GM19025 (cell line): Measurements from ENCODE around the gene ZNF431.
"Not testable (repeated sequence)": the region's sequence is repeated elsewhere in the genome, so short reads cannot be mapped to it uniquely, and the experiment has no call there.

Experiments used
- ATAC-seq: cut with Tn5 transposase; IDR thresholded peaks from one replicate; pipeline ENCODE4 v1.9.1; 2021; ENCODE audit warnings: mild to moderate bottlenecking, low read depth, moderate library complexity; ENCODE audit not compliant: unreplicated experiment

ZNF431 gene

DNA sequence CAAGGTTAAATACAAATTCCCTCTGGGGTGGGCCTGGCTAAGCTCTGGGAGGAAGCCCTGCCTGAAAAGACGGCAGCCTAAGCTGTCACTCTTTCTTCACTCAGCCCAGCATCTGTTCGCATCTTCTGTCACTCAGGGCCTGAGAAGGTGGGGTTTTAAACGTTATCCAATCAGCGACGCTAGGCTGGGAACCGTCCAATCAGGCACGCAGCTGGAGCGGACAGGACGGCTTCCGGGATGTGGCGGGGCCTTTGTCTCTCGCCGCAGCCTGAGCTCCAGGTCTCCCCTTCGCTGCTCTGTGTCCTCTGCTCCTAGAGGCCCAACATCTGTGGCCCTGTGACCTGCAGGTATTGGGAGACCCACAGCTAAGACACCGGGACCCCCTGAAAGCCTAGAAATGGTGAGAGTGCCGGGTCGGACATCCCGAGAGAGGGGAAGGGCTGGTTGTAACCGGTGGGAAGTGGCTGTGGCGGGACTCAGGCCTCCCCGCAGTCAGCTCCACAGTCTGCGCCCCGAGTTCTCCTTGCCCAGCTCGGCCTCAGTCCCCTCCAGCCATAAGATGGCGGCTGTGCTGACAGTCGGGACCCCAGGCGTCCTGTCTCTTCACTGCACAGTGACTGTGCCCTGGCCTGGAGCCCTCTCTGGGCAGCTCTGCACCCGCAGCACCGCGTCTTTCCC is at the start of gene ZNF431:
Gene ZNF431 (plus strand): TSS at position 254 of the 678 bp plus-strand sequence. CDS start 144 bp downstream, at position 398.
- peak; percentile 99 for ATAC-seq

DNA sequence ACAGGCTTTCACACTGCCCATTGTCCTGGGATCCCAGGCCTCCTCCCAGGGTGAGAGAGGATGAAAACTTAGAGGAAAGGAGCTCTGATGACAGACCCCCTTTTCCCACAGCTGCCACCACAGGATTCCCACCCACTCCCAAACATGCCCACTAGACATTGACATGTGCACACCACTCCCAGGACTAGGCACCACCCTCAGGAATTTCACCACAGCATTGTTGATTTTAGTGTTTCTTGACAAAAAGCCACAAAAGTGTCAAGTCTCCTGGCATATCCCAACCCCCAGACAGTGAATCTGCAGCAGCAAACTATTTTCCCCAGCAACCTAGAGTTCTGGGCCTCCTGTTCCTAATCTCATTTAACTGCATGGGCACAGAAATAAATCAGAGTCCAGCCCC is 49.7 kb upstream of the ZNF431 start:
- no peak for ATAC-seq

DNA sequence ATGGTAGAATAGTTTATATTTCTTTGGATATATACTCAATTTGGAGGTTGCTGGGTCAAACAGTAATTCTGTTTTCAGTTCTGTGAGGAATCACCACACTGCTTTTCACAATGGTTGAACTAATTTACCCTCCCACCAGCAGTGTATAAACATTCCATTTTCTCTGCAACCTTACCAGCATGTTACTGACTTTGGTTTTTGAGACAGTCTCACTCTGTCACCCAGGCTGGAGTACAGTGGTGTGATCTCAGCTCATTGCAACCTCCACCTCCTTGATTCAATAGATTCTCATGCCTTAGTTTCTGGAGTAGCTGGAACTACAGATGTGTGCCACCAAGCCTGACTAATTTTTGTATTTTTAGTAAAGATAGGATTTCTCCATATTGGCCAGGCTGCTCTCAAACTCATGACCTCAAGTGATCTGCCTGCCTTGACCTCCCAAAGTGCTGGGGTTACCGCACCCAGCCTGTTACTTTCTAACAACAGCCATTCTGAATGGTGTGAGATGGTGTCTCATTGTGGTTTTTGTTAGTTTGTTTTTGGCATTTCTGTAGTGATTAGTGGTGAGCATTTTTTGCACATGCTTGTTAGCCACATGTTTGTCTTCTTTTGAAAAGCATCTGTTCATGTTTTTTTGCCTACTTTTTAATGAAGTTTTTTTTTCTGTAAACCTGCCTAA is 47.4 kb upstream of the ZNF431 start:
- no peak for ATAC-seq

DNA sequence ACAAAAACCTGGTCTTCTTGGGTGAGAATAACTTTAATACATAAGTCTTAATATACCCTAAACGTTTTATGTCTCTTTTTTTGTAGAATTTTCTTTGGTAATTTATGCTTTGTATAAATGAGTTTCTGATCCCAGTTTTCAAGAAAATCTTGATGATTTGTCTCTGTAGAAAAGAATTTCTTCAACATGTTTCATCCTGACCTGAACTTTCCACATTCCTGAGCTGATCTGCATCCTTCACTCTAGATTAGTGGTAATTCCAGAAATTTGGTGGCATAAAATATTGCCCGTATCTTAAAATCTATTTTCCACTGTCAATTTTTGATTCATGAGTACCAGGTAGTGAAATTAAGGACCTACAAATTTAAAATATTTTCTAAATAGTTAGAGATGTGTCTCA is 43.5 kb upstream of the ZNF431 start:
- no peak for ATAC-seq

DNA sequence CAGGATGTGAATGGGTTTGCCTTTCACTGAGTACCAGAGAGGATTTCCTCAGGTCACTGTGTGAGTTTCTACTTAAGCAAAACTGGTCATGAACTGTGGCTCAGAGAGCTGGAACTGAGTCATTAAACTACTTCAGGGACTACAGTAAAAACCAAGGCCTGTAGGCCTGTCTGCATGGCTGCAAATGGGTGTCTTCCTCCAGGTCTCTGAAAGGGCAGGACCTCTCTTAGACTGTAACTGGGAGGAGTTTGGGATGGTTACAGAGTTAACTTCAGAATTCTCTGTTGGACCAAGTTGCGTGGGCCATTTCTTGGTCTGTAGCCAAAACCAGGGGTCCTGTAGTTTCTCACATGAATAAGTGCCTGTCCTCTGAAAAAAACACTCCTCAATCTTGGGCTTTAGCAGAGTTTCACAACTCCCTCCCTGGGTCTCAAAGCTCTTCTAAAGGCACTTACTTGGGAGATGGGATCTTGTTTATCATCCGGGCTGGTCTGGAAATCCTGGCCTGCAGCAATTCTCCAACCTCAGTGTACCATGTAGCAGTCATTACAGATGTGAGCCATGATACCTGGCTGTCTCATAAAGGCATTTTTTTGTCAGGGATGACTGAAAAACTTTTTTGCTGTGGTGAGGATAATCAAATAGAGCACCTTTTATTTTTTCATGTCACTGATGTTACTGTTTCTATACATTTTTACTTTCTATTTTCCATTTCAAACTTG is 40.2 kb upstream of the ZNF431 start:
- ATAC-seq, result no peak

DNA sequence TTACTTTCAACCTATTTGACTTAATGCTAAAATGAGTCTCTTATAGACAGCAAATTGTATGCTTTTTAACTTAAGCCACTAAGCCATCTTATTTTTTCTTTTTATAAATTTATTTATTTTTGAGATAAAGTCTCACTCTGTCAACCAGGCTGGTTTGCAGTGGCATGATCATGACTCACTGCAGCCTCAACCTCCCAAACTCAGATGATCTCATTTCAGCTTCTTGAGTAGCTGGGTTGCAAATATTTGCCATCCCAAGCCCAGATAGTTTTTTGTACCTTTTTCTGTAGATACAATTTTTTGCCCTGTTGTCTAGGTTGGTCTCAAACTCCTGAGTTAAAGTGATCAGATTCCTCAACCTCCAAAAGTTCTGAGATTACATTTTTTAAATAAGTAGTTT is 32.7 kb upstream of the ZNF431 start:
- no peak for ATAC-seq

DNA sequence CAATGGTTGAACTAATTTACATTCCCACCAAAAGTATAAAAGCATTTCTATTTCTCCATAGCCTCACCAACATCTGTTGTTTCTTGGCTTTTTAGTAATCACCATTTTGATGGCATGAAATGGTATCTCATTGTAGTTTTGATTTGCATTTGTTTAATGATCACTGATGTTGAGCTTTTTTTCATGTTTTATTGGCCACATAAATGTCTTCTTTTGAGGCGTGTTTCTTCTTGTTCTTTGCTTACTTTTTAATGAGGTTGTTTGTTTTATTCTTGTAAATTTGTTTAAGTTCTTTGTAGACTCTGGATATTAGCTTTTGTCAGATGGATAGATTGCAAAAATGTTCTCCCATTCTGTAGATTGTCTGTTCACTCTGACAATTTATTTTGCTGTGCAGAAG is 31.7 kb upstream of the ZNF431 start:
- ATAC-seq, result no peak

DNA sequence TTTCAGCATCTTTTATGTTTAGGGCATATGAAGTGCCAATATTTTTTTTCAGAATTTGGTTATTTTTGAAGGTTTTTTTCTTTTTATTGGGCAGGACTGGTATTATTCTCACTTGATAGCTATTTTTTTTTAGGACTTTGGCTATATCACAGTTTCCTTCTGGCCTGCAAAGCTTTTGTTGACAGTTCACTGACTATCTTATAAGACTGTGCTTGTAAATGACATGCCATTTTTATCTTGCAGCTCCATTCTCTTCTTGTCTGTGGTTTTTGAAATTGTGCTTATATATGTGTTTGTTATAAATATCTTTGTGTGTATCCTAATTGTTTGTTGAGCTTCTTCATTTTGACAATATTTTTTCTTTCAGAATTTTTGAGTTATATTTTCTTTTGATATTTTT is 26.4 kb upstream of the ZNF431 start:
- ATAC-seq, result no peak

DNA sequence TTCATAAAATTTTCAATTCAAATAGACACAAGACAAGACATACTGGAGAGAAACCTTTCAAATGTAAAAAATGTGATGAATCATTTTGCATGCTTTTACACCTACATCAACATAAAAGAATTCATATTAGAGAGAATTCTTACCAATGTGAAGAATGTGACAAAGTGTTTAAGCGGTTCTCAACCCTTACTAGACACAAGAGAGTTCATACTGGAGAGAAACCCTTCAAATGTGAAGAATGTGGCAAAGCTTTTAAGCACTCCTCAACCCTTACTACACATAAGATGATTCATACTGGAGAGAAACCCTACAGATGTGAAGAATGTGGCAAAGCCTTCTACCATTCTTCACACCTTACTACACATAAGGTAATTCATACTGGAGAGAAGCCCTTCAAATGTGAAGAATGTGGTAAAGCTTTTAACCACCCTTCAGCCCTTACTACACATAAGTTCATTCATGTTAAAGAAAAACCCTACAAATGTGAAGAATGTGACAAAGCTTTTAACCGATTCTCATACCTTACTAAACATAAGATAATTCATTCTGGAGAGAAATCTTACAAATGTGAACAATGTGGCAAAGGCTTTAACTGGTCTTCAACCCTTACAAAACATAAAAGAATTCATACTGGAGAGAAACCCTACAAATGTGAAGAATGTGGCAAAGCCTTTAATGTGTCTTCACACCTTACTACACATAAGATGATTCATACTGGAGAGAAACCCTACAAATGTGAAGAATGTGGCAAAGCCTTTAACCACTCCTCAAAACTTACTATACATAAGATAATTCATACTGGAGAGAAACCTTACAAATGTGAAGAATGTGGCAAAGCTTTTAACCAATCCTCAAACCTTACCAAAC is 24.6 kb upstream of the ZNF431 start:
- no peak for ATAC-seq

DNA sequence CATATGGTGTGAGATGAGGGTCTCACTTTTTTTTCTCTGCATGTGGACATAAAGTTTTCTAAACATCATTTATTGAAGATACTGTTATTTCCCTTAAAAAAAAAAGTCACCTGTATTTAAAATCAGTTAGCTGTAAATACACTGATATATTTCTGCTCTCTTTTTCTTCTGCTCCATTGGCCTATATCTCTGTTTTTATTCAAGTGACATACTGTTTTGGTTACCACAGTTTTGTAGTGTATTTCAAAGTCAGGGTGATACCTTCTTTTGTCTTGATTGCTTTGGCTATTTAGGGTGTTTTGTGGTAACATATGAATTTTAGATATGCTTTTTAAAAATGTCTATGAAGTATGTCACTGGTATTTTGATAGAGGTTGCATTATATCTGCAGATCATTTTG is 15.8 kb upstream of the ZNF431 start:
- no peak for ATAC-seq

DNA sequence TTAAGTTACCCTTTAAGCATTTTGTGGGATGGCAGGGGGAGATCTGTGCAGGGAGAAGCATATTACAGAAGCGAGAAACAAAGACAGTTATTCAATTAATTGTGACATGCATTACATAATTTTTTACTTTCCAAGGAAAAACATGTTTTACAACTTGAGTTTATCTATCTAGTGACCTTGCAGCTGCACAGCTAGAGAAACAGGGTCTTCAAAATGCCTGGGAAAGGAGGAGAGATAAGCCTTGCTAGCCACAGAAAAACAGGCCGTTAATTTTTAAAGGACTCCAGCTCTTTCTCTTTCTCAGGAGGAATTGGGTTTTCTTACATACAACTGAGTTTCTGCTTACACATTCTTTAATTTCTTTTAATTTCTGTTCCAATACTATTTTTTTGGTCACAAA is 14.8 kb upstream of the ZNF431 start:
- ATAC-seq, result no peak

DNA sequence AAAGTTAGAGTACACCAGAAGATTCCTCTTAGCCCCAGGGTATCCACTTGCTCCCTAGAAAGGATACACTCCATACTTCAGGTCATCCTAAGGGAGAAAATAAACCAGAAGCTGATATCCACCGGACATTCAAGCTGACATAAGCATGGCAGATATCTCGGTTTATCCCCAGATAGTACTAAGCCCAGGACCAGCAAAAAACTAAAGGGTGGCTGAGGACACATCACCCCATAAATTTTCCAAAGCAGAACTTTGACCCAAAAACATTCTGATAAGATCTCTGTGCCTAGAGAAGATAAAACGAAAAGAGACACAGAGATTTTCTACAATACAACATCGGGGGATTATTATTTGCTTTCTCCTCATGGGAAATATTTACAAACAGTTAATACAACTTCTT is 13.9 kb upstream of the ZNF431 start:
- ATAC-seq, result no peak

DNA sequence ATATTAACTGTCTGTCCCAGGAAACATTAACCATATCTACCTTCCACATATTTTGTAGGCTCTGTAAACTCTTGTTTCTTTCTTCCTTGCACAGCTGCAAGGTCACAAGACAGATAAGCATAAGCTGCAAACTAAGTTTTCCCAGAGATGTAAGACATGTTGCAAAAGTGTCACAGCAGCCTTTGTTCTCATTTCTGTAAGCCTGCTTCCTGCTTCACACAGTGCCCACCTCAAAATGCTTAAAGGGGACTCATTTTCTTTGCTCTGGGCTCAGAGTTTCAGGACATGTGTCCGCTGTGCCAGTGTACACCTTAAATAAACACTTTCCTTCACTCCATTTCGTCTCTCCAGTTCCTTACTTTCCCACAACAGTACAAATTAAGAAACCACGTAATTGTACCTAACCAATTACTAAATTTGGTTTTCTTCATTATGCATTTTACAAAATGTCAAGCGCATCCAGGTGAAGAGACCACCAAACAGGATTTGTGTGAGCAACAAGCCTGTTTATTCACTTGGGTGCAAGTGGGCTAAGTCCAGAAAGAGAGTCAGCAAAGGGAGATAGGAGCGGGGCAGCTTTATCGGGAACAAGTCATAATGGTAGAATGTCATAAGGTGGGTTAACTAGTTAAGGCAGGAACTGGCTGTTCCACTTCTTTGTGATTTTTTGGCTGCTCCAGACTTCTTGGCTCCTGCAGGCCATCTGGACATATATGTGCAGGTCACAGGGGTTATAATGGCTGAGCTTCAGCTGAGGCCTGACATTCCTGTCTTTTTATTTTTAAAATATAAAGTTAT is 12.7 kb upstream of the ZNF431 start:
- no peak for ATAC-seq

DNA sequence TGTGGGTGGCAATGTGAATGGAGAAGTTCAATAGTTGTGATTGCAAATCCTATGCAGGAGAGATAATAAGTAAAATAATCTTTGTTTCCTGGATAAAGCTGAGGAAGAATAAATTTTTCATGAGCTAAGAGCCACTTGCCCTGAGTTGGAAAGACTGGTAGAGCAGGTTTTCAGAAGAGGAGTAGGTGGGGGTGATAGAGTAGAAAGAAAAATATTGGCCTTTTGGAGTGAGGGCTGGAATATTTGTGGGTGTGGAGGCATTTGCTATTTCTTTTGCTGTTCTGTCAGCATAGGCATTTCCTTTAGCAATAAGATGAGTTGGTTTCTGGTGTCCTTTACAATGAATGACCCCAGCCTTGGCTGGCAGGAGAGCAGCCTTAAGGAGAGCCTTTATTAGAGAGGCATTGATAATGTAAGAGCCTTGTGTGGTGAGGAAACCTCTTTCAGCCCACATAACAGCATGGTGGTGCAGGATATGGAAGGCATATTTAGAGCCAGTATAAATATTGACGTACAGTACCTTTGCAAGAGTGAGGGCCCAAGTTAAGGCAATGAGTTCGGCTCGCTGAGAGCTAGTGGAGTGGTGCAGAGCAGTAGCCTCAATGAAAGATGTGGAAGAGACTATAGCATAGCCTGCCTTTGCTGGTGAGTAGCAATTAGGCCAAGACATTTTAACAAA is 11.6 kb upstream of the ZNF431 start:
- ATAC-seq, result no peak

DNA sequence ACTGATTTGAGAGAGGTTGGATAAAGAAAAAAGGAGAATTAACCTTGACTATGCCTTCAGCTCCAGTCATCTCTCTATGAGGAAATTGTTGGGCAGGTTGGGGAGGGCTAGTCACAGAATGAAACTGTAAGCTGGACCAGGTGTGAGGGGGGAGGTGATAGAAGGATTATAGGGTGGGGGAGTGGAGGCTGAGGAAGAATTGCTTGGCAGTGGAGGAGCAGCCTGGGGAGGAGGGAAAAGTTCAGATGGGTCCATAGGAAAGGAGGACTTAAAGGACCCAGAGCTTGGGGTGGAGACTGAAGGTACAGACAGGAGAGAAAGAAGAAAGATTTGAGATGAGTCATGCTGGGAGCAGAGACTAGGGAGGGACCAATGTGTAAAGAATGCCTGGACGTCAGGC is 8.2 kb upstream of the ZNF431 start:
- no peak for ATAC-seq

DNA sequence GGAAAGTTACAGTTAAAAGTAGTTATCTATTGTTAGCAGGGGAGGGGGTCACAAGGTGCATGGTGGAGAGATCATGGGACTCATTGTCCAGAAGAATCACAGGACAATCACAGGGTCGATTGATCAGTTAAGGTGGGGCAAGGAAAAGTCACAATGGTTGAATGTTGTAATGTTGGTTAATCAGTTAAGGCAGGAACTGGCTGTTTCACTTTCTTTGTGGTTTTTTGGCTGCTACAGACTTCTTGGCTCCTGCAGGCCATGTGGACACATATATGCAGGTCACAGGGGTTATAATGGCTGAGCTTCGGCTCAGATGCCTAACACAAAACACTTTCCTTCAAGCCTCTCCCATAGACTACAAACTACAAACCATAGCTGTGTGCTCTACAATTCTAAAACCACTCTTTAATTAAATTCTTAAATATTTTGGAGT is 6.9 kb upstream of the ZNF431 start:
- no peak for ATAC-seq

DNA sequence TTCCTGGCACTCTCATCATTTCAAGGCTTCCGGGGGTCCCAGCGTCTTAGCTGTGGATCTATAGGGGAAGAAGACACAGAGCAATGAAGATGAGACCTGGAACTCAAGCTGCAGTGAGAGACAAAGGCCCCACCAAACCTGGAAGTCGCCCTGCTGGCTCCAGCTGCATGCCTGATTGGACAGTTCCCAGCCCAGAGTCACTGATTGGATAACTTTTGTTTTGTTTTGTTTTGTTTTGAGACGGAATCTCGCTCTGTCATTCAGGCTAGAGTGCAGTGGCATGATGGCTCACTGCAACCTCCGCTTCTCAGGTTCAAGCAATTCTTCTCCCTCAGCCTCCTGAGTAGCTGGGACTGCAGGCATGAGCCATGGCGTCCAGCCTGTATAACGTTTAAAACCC is 6.4 kb upstream of the ZNF431 start:
- no peak for ATAC-seq

DNA sequence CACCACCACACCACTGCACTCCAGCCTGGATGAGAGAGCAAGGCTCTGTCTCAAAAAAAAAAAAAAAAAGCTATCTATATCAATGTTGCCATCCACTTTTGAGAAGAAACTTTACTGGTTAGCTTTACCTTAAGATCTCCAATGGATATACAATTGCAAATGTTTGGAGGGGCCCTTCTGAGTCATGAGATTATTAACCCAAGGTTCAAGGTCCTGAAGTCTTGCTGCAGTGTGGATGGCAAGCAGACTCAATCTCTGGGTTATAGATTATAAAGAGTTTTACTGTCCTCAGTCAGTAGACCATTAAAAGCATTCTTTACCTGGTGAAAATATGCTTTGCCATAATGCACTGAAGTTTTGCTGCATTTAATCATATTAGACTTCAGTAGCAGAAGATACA is 3.7 kb upstream of the ZNF431 start:
- ATAC-seq, result no peak

DNA sequence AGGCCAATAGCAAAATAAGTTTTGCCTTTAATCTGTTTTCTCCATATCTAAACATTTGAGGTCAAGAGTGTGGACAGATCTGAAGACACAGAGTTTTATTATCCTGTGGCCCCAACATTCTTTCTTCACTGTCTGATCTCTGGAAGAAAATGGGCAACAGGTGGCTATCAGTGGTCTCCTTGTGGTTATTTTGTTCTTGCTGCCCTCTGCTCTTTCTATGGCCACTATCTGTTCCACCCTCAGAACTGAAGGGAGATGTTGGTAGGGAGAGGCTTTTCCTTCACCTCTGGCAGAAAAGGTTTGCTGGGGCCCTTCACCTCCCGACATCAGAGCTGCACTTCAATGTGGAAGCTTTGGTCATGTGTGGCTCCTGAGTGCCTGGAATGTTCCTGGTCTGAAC is 834 bp upstream of the ZNF431 start:
- ATAC-seq, result not testable (repeated sequence)
